Sigmoid colon (tissue), 7 donors: ENCODE results near the gene IGF2BP2. TPM values are rescaled to one million over a fixed set of nuclear protein-coding genes. Genes with fewer than 3 reads are reported as not detected.
A peak's percentile ranks its signal among the peaks of the same experiment; 100 is the strongest.

Source experiments
- DNase-seq: peaks from one replicate; pipeline ENCODE4 v3.0.0-alpha.2; 2019
- H3K27ac ChIP-seq, 4 donors: fragments of 200-600 bp; sonication (generic); one replicate each; pipeline ENCODE4 v1.5.1; 2016 to 2019; ENCODE audit warnings: mild to moderate bottlenecking in 1 of 4
- H3K27me3 ChIP-seq, 3 donors: fragments of 200-600 bp; sonication (generic); one replicate each; pipeline ENCODE4 v1.5.1; 2019; ENCODE audit warnings: mild to moderate bottlenecking in 1 of 3
- H3K36me3 ChIP-seq, 4 donors: fragments of 200-600 bp; sonication (generic); one replicate each; pipeline ENCODE4 v1.5.1; 2016 to 2019
- H3K4me1 ChIP-seq, 4 donors: fragments of 200-600 bp; sonication (generic); one replicate each; pipeline ENCODE4 v1.5.1; 2017 to 2019
- H3K4me3 ChIP-seq, 4 donors: fragments of 200-600 bp; sonication (generic); one replicate each; pipeline ENCODE4 v1.5.1; 2017 to 2019; ENCODE audit warnings: mild to moderate bottlenecking in 2 of 4, moderate library complexity in 1 of 4
- H3K9me3 ChIP-seq, 4 donors: fragments of 200-600 bp in 3 of 4; sonication (generic) in 3 of 4; one replicate each; pipeline versions ENCODE4 v1.5.1 to v1.6.1; 2013 to 2019
- CTCF ChIP-seq, 4 experiments: fragments of 450-650 bp in 3 of 4; fragments of 200-600 bp in 1 of 4; IDR thresholded peaks; one replicate each; pipeline ENCODE4 v1.5.1; 2016 to 2019; ENCODE audit warnings: antibody characterized with exemption in 4 of 4, mild to moderate bottlenecking in 3 of 4, moderate library complexity in 2 of 4
- EP300 ChIP-seq, 4 donors: sonication (generic); formaldehyde crosslinking; IDR thresholded peaks; one replicate each; pipeline ENCODE4 v1.6.1; 2017; ENCODE audit warnings: antibody characterized with exemption in 4 of 4
- POLR2A ChIP-seq, 2 donors: fragments of 450-650 bp; IDR thresholded peaks; one replicate each; pipeline ENCODE4 v1.6.1; 2016; ENCODE audit warnings: antibody characterized with exemption in 2 of 2, mild to moderate bottlenecking in 2 of 2, moderate library complexity in 2 of 2
- POLR2AphosphoS5 ChIP-seq, 4 donors: sonication (generic); formaldehyde crosslinking; IDR thresholded peaks; one replicate each; pipeline ENCODE4 v1.6.1; 2017; ENCODE audit warnings: antibody characterized with exemption in 4 of 4
- WGBS, 2 donors: extraction: QIAGEN DNeasy Blood & Tissue Kit; methylation state at CpG; one replicate each; pipeline ENCODE4 v1.1.7; 2013; 5-methylcytosine and 5-hydroxymethylcytosine counted together
- intact Hi-C: fragments of 100-400 bp; cut with DNase I; formaldehyde crosslinking; loops from one replicate; pipeline ENCODE4 v1.15.1; 2023
- polyA plus RNA-seq, 3 donors: library from polyadenylated mRNA; stranded (reverse); fragments of 200-250 nt; gene quantifications; one replicate each; pipeline ENCODE4 v1.2.3, GENCODE V29; 2013
- total RNA-seq, 4 donors: library from RNA; depleted of rRNA; stranded (reverse); fragments of >200 nt; gene quantifications; one replicate each; pipeline ENCODE4 v1.1.0, GENCODE V29; 2016
- donor health status: healthy with polysubstance abuse.
- donor health status: Bipolar disorder and iron deficiency.
- donor health status: healthy.

IGF2BP2 gene
- total and polyA plus RNA-seq, 7 donors = 6.3 to 20.7 (median 14.7) TPM

- Histone ChIP-seq H3K36me3 (peaks cover 0 to 41% (median 23%) of the 10 kb centered on the region in 4 donors), H3K27me3 (no peaks in the 10 kb centered on the region), H3K9me3 (no peaks in the 10 kb centered on the region), H3K4me1 (peaks cover 0 to 11% (median 10%) of the 10 kb centered on the region in 4 donors), H3K4me3 (no peak overlapping the region), H3K27ac (peak overlapping the region in 2 of 4 donors; percentile 21 to 53)
- intact Hi-C loops = no loop called here
- 66 to 81% methylated on average over 4 of the region's 4 CpGs for WGBS, 2 donors
- no peak for DNase-seq
- no peak for TF ChIP-seq POLR2AphosphoS5 (IDR thresholded peaks at IDR 0.05)
- TF ChIP-seq CTCF (IDR thresholded peaks at IDR 0.05) = no peak
- TF ChIP-seq EP300 (IDR thresholded peaks at IDR 0.05) = no peak
- no peak for TF ChIP-seq POLR2A (IDR thresholded peaks at IDR 0.05)
Measured at GRCh38 chr3:185631108-185631507, 193.7 kb downstream of the IGF2BP2 start.

GRCh38 chr3:185630182-185630622, 194.6 kb downstream of the IGF2BP2 start:
- DNase-seq = no peak
- Histone ChIP-seq H3K4me1 (peaks cover 0 to 11% (median 10%) of the 10 kb centered on the region in 4 donors), H3K27me3 (no peaks in the 10 kb centered on the region), H3K4me3 (no peak overlapping the region), H3K9me3 (no peaks in the 10 kb centered on the region), H3K36me3 (peaks cover 0 to 50% (median 29%) of the 10 kb centered on the region in 4 donors), H3K27ac (peak overlapping the region in 3 of 4 donors; percentile 3 to 53 (median 47))
- intact Hi-C loops = no loop called here
- TF ChIP-seq POLR2A (IDR thresholded peaks at IDR 0.05) = no peak
- TF ChIP-seq CTCF (IDR thresholded peaks at IDR 0.05) = no peak
- TF ChIP-seq EP300 (IDR thresholded peaks at IDR 0.05) = no peak
- no peak for TF ChIP-seq POLR2AphosphoS5 (IDR thresholded peaks at IDR 0.05)
- WGBS, 2 donors = 12 to 44% methylated on average over 6 of the region's 6 CpGs

- WGBS, 2 donors = 9 to 59% methylated on average over 4 of the region's 4 CpGs
- Histone ChIP-seq H3K9me3 (no peaks in the 10 kb centered on the region), H3K36me3 (peaks cover 0 to 56% (median 29%) of the 10 kb centered on the region in 4 donors), H3K4me3 (no peak overlapping the region), H3K27me3 (no peaks in the 10 kb centered on the region), H3K4me1 (peaks cover 0 to 11% (median 10%) of the 10 kb centered on the region in 4 donors), H3K27ac (peak overlapping the region in 3 of 4 donors; percentile 3 to 53 (median 47))
- TF ChIP-seq POLR2AphosphoS5 (IDR thresholded peaks at IDR 0.05) (no peak), CTCF (IDR thresholded peaks at IDR 0.05) (no peak), POLR2A (IDR thresholded peaks at IDR 0.05) (no peak), EP300 (IDR thresholded peaks at IDR 0.05) (no peak)
- no peak for DNase-seq
- intact Hi-C loops = no loop called here
Measured at GRCh38 chr3:185629554-185630181, 195.2 kb downstream of the IGF2BP2 start.

GRCh38 chr3:185625784-185626183, 199.1 kb downstream of the IGF2BP2 start:
- intact Hi-C loops = no loop called here
- peaks cover 0 to 88% (median 46%) of the 10 kb centered on the region in 4 donors for H3K36me3 ChIP-seq
- WGBS, 2 donors = 68 to 93% methylated on average over 1 of the region's 1 CpG
- H3K4me1 ChIP-seq = peaks cover 0 to 11% (median 10%) of the 10 kb centered on the region in 4 donors
- H3K9me3 ChIP-seq = no peaks in the 10 kb centered on the region
- H3K27ac ChIP-seq = no peak overlapping the region
- H3K27me3 ChIP-seq = no peaks in the 10 kb centered on the region
- no peak for DNase-seq
- TF ChIP-seq POLR2A (IDR thresholded peaks at IDR 0.05) (no peak), EP300 (IDR thresholded peaks at IDR 0.05) (no peak), POLR2AphosphoS5 (IDR thresholded peaks at IDR 0.05) (no peak), CTCF (IDR thresholded peaks at IDR 0.05) (no peak)
- no peak overlapping the region for H3K4me3 ChIP-seq
